ENCODE data around the gene GTSF1L. TPM values are rescaled to one million over a fixed set of nuclear protein-coding genes. Genes with fewer than 3 reads are reported as not detected.

The GTSF1L gene
- total RNA-seq, 1 donor from 2014 or later: not detected

DNA sequence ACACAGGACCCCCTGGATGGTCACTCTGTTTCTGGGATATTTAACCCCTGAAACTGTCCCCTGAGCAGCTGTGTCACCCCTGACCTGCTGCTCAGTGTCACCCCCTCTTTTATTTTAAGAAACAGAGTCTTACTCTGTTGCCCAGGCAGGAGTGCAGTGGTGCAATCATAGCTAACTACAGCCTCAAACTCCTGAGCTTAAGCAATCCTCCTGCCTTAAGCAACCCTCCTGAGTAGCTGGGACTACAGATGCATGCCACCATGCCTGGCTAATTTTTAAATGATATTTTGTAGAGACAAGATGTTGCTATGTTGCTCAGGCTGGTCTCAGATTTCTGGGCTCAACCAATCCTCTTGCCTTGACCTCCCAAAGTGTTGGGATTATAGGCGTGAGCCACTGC, 21.5 kb upstream of the GTSF1L start:
- no peaks in the 10 kb centered on the region for H4K20me1 ChIP-seq (ENCODE audit: insufficient read depth, low read length)
- H3K27ac ChIP-seq (ENCODE audit: low read depth, low read length): no peak overlapping the region
- H3K4me3 ChIP-seq (ENCODE audit: insufficient read depth, low read depth, low read length): no peak overlapping the region
- Mint-ChIP-seq H3K4me3 (ENCODE audit: unreplicated experiment) (no peak overlapping the region), H3K36me3 (ENCODE audit: low read depth, unreplicated experiment) (no peaks in the 10 kb centered on the region), H3K27me3 (ENCODE audit: low read depth, unreplicated experiment) (peaks cover 2% of the 10 kb centered on the region), H3K4me1 (ENCODE audit: low read depth, unreplicated experiment) (peaks cover 20% of the 10 kb centered on the region), H3K27ac (ENCODE audit: unreplicated experiment) (no peak overlapping the region), H3K9me3 (ENCODE audit: unreplicated experiment) (no peaks in the 10 kb centered on the region)
- TF ChIP-seq EZH2 (IDR thresholded peaks at IDR 0.05; ENCODE audit: insufficient read depth, low read length): no peak
- no peak for TF ChIP-seq CTCF (IDR thresholded peaks at IDR 0.05; ENCODE audit: insufficient read depth, low read depth, low read length)
- no peak overlapping the region for H3K9ac ChIP-seq (ENCODE audit: low read length)
- H3K79me2 ChIP-seq (ENCODE audit: insufficient read depth, low read length): no peaks in the 10 kb centered on the region
- peaks cover 26% of the 10 kb centered on the region for H3K4me1 ChIP-seq (ENCODE audit: insufficient read depth, low read length)
- no peak overlapping the region for H2AFZ ChIP-seq (ENCODE audit: low read depth, low read length)
- H3K36me3 ChIP-seq (ENCODE audit: insufficient read depth, low read length): no peaks in the 10 kb centered on the region
- DNase-seq (ENCODE audit: low read depth) (no peak), FAIRE-seq (no peak)
- H3K27me3 ChIP-seq (ENCODE audit: insufficient read depth, low read length): no peaks in the 10 kb centered on the region
- no peak overlapping the region for H3K4me2 ChIP-seq (ENCODE audit: low read length)
- no peaks in the 10 kb centered on the region for H3K9me3 ChIP-seq (ENCODE audit: insufficient read depth, low read depth, low read length)

- H3K36me3 Mint-ChIP-seq (ENCODE audit: low read depth, unreplicated experiment): no peaks in the 10 kb centered on the region
- no peak overlapping the region for H3K4me3 ChIP-seq (ENCODE audit: insufficient read depth, low read depth, low read length)
- DNase-seq (ENCODE audit: low read depth): no peak
- H3K27me3 Mint-ChIP-seq (ENCODE audit: low read depth, unreplicated experiment): peaks cover 2% of the 10 kb centered on the region
- H3K4me3 Mint-ChIP-seq (ENCODE audit: unreplicated experiment): no peak overlapping the region
- no peaks in the 10 kb centered on the region for H3K9me3 Mint-ChIP-seq (ENCODE audit: unreplicated experiment)
- no peaks in the 10 kb centered on the region for H3K36me3 ChIP-seq (ENCODE audit: insufficient read depth, low read length)
- no peak overlapping the region for H2AFZ ChIP-seq (ENCODE audit: low read depth, low read length)
- no peaks in the 10 kb centered on the region for H3K79me2 ChIP-seq (ENCODE audit: insufficient read depth, low read length)
- no peak overlapping the region for H3K9ac ChIP-seq (ENCODE audit: low read length)
- H3K9me3 ChIP-seq (ENCODE audit: insufficient read depth, low read depth, low read length): no peaks in the 10 kb centered on the region
- H4K20me1 ChIP-seq (ENCODE audit: insufficient read depth, low read length): no peaks in the 10 kb centered on the region
- peaks cover 11% of the 10 kb centered on the region for H3K4me1 Mint-ChIP-seq (ENCODE audit: low read depth, unreplicated experiment)
- H3K27me3 ChIP-seq (ENCODE audit: insufficient read depth, low read length): no peaks in the 10 kb centered on the region
- no peak overlapping the region for H3K27ac ChIP-seq (ENCODE audit: low read depth, low read length)
- H3K27ac Mint-ChIP-seq (ENCODE audit: unreplicated experiment): no peak overlapping the region
- no peak overlapping the region for H3K4me2 ChIP-seq (ENCODE audit: low read length)
- H3K4me1 ChIP-seq (ENCODE audit: insufficient read depth, low read length): peaks cover 13% of the 10 kb centered on the region
- FAIRE-seq: no peak
- no peak for TF ChIP-seq EZH2 (IDR thresholded peaks at IDR 0.05; ENCODE audit: insufficient read depth, low read length)
- TF ChIP-seq CTCF (IDR thresholded peaks at IDR 0.05; ENCODE audit: insufficient read depth, low read depth, low read length): no peak
Observed at GRCh38 chr20:43746344-43747137, 19.7 kb upstream of the GTSF1L start.
